ENCODE data around the gene LARP1B. TPM values are rescaled to one million over a fixed set of nuclear protein-coding genes. Genes with fewer than 3 reads are reported as not detected.
"Not testable (repeated sequence)": the region's sequence is repeated elsewhere in the genome, so short reads cannot be mapped to it uniquely, and the experiment has no call there.

The LARP1B gene
- total RNA-seq, 1 experiment from 2014 or later = 17.3 TPM

GRCh38 chr4:128051229-128051628 is 9.9 kb upstream of the LARP1B start:
- not testable (repeated sequence) for ATAC-seq

GRCh38 chr4:128054907-128055306 is 6.2 kb upstream of the LARP1B start:
- BruUV-seq (replicated peaks); POLR2A ChIA-PET; intact Hi-C loops (cut with micrococcal nuclease; ENCODE audit: unreplicated experiment); DNase-seq (ENCODE audit: low read depth, low spot score); in situ Hi-C loops (cut with HindIII; ENCODE audit: low pct_unique_long_range_greater_than_20kb, low sequenced_read_pairs); H3K27me3 ChIP-seq (ENCODE audit: control insufficient read depth, insufficient read depth, low read length); H3K9me3 ChIP-seq (ENCODE audit: control insufficient read depth, insufficient read depth, low read depth, low read length); H3K27ac ChIP-seq (ENCODE audit: low read length); H3K36me3 ChIP-seq (ENCODE audit: control insufficient read depth, insufficient read depth, low read length); H3K4me1 ChIP-seq (ENCODE audit: control insufficient read depth, insufficient read depth, low read length); CTCF ChIA-PET; ATAC-seq; H3K4me3 ChIP-seq (ENCODE audit: low read depth in 2 of 2, low read length in 2 of 2): not testable (repeated sequence)

More at GRCh38 chr4:128051229-128051628, 9.9 kb upstream of the LARP1B start:
- H3K4me1 ChIP-seq (ENCODE audit: control insufficient read depth, insufficient read depth, low read length); intact Hi-C loops (cut with micrococcal nuclease; ENCODE audit: unreplicated experiment); DNase-seq (ENCODE audit: low read depth, low spot score); H3K9me3 ChIP-seq (ENCODE audit: control insufficient read depth, insufficient read depth, low read depth, low read length); in situ Hi-C loops (cut with HindIII; ENCODE audit: low pct_unique_long_range_greater_than_20kb, low sequenced_read_pairs); H3K36me3 ChIP-seq (ENCODE audit: control insufficient read depth, insufficient read depth, low read length); H3K27ac ChIP-seq (ENCODE audit: low read length); BruUV-seq (replicated peaks); H3K27me3 ChIP-seq (ENCODE audit: control insufficient read depth, insufficient read depth, low read length); H3K4me3 ChIP-seq (ENCODE audit: low read depth in 2 of 2, low read length in 2 of 2): not testable (repeated sequence)
- ChIA-PET POLR2A (interaction anchor here (0.7 kb wide), 1 partner anchor 79 kb away, joined by 7 read pairs; no protein-coding TSS in a partner anchor), CTCF (interaction anchor here (0.6 to 0.7 kb wide), 2 partner anchors 19 to 288 kb away, joined by 4 read pairs; no protein-coding TSS in a partner anchor)

- H3K27ac ChIP-seq (ENCODE audit: low read length); H3K9me3 ChIP-seq (ENCODE audit: control insufficient read depth, insufficient read depth, low read depth, low read length); H3K36me3 ChIP-seq (ENCODE audit: control insufficient read depth, insufficient read depth, low read length); H3K4me1 ChIP-seq (ENCODE audit: control insufficient read depth, insufficient read depth, low read length); CTCF ChIA-PET; in situ Hi-C loops (cut with HindIII; ENCODE audit: low pct_unique_long_range_greater_than_20kb, low sequenced_read_pairs); POLR2A ChIA-PET; H3K27me3 ChIP-seq (ENCODE audit: control insufficient read depth, insufficient read depth, low read length); DNase-seq (ENCODE audit: low read depth, low spot score); ATAC-seq; BruUV-seq (replicated peaks); intact Hi-C loops (cut with micrococcal nuclease; ENCODE audit: unreplicated experiment); H3K4me3 ChIP-seq (ENCODE audit: low read depth in 2 of 2, low read length in 2 of 2): not testable (repeated sequence)
Measured at GRCh38 chr4:128055441-128056206, 5.5 kb upstream of the LARP1B start.

GRCh38 chr4:128056396-128056795 is 4.7 kb upstream of the LARP1B start:
- BruUV-seq (replicated peaks) = no TSS peak
- CTCF ChIA-PET = no interaction called here
- POLR2A ChIA-PET = no interaction called here

More at GRCh38 chr4:128056396-128056795, 4.7 kb upstream of the LARP1B start:
- in situ Hi-C loops (cut with HindIII; ENCODE audit: low pct_unique_long_range_greater_than_20kb, low sequenced_read_pairs) = no loop called here
- Histone ChIP-seq H3K27ac (ENCODE audit: low read length) (no peak overlapping the region), H3K4me3 (ENCODE audit: low read depth in 2 of 2, low read length in 2 of 2) (no peak overlapping the region), H3K36me3 (ENCODE audit: control insufficient read depth, insufficient read depth, low read length) (no peaks in the 10 kb centered on the region), H3K9me3 (ENCODE audit: control insufficient read depth, insufficient read depth, low read depth, low read length) (no peaks in the 10 kb centered on the region), H3K4me1 (ENCODE audit: control insufficient read depth, insufficient read depth, low read length) (peaks cover 6% of the 10 kb centered on the region; the same call in 1 of the 2 replicates), H3K27me3 (ENCODE audit: control insufficient read depth, insufficient read depth, low read length) (no peaks in the 10 kb centered on the region)
- ATAC-seq = no peak
- TF ChIP-seq REST (IDR thresholded peaks at IDR 0.05; ENCODE audit: insufficient read depth in 1 of 2, low read depth in 2 of 2, low read length in 1 of 2) = no peak
- TF ChIP-seq SIN3A (IDR thresholded peaks at IDR 0.05; ENCODE audit: borderline replicate concordance, insufficient read depth, low read depth, low read length) = no peak
- TF ChIP-seq TCF7L2 (IDR thresholded peaks at IDR 0.05; ENCODE audit: low read depth, low read length) = no peak
- TF ChIP-seq CTCF (IDR thresholded peaks at IDR 0.05) = no peak
- no peak for TF ChIP-seq POLR2AphosphoS5 (IDR thresholded peaks at IDR 0.05; ENCODE audit: low read depth, low read length)
- intact Hi-C loops (cut with micrococcal nuclease; ENCODE audit: unreplicated experiment) = no loop called here
- DNase-seq (ENCODE audit: low read depth, low spot score) = no peak

Data from Panc1 (cell line).